ENCODE measurements around the gene GTPBP3.

GTPBP3 gene

GRCh38 chr19:17332677-17333581 lies 4.4 kb upstream of the GTPBP3 start:
- Histone ChIP-seq H3K4me1 (peaks cover 60% of the 10 kb centered on the region), H4K20me1 (peaks cover 10% of the 10 kb centered on the region; the same call in 1 of the 2 replicates), H3K9me3 (peaks cover 4% of the 10 kb centered on the region; the same call in 1 of the 2 replicates), H3K27ac (no peak overlapping the region), H3K36me3 (peaks cover 20% of the 10 kb centered on the region), H3K9ac (no peak overlapping the region), H3K27me3 (peaks cover 23% of the 10 kb centered on the region), H3K4me2 (peak overlapping the region; percentile 28), H3K4me3 (no peak overlapping the region)
- TF ChIP-seq Cebpa-rat (IDR thresholded peaks at IDR 0.05), result no peak

DNA sequence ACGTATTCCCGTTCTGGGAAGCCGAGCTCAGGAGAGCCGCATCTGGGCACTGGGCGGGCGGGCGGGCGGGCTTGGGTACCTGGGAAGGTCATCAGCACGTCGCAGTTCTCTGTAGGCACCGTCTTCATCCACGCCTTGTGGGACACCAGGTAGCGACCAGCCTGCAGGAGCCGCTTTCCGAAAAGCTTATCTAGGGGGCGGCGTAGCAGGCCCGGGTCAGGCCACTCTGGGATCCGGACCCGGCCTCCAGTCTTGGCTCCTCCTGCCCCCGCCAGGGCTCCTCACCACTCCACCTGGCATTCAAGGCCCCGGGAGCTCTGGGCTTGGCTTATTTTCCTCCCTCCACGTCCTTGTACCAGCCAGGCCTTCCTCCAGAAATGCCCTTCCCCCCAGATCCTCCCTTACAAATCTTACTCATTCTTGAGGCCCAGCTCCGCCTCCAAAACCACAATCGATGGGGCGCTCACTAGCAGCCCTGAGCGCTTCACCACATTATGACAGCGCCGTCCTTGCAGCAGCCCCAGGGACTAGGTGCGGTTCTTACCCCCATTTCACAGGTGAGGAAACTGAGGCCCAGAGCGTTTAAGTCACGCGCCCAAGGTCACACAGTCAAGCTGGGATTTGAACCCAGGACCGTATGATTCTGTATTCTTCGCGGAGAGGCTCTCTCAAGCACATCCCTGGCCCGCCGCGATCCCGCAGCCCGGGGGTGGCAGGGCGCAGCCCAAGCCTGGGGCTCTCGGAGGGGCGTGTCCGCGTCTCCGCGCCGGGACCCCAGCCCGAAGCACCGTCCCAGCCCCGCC lies 3.5 kb upstream of the GTPBP3 start:
- peaks cover 10% of the 10 kb centered on the region; the same call in 1 of the 2 replicates for H4K20me1 ChIP-seq
- peaks cover 23% of the 10 kb centered on the region for H3K36me3 ChIP-seq
- peaks cover 21% of the 10 kb centered on the region for H3K27me3 ChIP-seq
- peaks cover 4% of the 10 kb centered on the region; the same call in 1 of the 2 replicates for H3K9me3 ChIP-seq
- H3K9ac ChIP-seq, result peak overlapping the region; percentile 87
- H3K27ac ChIP-seq, result peak overlapping the region; percentile 86
- peak overlapping the region; percentile 91 for H3K4me3 ChIP-seq
- H3K4me1 ChIP-seq, result peaks cover 62% of the 10 kb centered on the region
- TF ChIP-seq Cebpa-rat (IDR thresholded peaks at IDR 0.05), result no peak
- H3K4me2 ChIP-seq, result peak overlapping the region; percentile 94

DNA sequence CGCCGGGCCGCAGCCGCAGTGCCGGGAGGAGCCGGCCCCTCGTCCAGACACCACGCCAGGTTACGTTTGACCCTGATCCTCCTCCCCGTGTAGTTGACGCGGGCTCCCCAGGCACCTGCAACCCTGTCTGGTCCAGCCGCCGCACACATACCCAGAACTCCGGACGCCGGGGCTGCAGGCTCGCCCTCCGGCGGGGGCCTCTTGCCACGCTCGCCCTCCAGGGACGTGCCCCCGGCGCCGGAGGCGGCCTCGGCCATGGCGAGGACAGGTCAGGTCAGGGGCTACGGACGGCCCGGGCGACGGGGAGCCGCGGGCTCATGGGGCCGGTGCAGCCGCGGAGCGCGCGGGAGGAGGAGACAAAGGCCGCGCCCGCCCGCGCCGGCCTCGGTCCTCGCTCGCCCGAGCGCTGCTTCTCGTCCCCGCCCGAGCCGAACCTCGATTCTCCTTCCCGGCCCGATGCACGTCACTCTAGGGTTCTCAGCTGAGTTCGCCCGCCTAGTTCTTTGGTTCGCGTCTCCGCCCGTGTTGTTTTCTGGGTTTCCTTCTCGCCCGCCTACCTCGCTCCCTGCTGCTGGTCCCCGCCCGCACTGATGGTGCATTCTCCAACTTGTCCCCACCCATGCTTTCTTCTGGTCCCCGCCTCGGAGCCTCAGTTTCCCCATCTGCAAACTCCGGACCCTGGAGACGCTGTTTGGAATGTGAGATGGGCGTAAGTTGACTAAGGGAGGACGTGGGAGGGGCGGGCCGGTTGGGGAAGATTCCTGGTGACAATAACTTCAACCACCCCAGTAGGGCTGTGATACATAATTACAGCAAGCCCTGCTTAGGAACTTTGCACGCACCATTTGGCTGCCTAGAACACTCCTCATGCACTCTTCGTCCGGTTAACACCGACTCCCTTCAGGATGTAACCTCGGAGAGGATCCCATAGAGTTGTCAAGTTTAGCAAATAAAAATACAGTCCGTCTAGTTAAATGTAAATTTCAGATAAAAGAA lies 2.6 kb upstream of the GTPBP3 start, which contains the start of gene ANO8:
Gene ANO8 (minus strand): TSS at position 442 of the 996 bp plus-strand sequence. CDS start 185 bp downstream, at position 257.
- H3K27me3 ChIP-seq, result peaks cover 12% of the 10 kb centered on the region; the same call in 1 of the 2 replicates
- no peak for TF ChIP-seq Cebpa-rat (IDR thresholded peaks at IDR 0.05)
- H3K4me1 ChIP-seq, result peaks cover 55% of the 10 kb centered on the region
- peak within 1 kb of the TSS; percentile 86 for H3K27ac ChIP-seq
- peaks cover 8% of the 10 kb centered on the region; the same call in 1 of the 2 replicates for H4K20me1 ChIP-seq
- peaks cover 4% of the 10 kb centered on the region; the same call in 1 of the 2 replicates for H3K9me3 ChIP-seq
- H3K4me2 ChIP-seq, result peak within 1 kb of the TSS; percentile 94
- peaks cover 29% of the 10 kb centered on the region for H3K36me3 ChIP-seq
- peak within 1 kb of the TSS; percentile 87 for H3K9ac ChIP-seq
- H3K4me3 ChIP-seq, result peak within 1 kb of the TSS; percentile 91

- TF ChIP-seq Cebpa-rat (IDR thresholded peaks at IDR 0.05), result no peak
- Histone ChIP-seq H3K9ac (no peak overlapping the region), H3K27me3 (peaks cover 4% of the 10 kb centered on the region; the same call in 1 of the 2 replicates), H3K36me3 (peaks cover 25% of the 10 kb centered on the region), H4K20me1 (no peaks in the 10 kb centered on the region), H3K27ac (no peak overlapping the region), H3K4me2 (peak overlapping the region; percentile 94), H3K9me3 (peaks cover 4% of the 10 kb centered on the region; the same call in 1 of the 2 replicates), H3K4me3 (no peak overlapping the region), H3K4me1 (peaks cover 46% of the 10 kb centered on the region)
Measured at GRCh38 chr19:17335575-17335974, 1.8 kb upstream of the GTPBP3 start.

DNA sequence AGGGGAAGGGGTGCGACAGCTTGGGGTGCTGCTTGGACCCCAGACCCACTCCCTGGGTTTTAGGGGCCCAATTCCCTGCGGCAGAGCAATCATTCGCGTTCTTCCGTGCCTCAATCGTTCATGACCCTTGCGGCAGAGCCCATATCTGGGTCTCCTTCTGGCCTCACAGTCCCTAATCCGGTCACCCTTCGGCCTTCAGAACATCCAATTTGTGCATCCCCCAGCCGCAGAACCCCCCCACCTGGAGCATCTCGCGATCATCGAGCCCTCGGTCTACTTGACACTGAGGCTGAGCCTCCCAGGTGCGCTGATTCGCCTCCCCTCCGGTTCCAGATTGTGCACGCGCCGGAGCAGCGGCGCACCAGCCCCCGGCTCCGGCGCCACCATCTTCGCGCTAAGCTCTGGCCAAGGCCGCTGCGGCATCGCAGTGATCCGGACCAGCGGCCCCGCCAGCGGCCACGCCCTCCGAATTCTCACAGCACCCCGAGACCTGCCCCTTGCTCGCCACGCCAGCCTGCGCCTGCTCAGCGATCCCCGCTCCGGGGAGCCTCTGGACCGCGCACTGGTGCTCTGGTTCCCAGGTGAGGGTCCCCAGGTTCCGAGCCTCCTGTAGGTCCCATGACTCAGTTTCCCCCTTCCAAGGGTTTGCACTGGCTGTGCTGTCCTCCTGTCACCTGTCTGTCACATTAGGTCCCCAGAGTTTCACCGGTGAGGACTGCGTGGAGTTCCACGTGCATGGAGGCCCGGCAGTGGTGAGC lies 501 bp downstream of the GTPBP3 start:
- Histone ChIP-seq H3K4me1 (peaks cover 38% of the 10 kb centered on the region), H3K27ac (peak overlapping the region; percentile 84), H3K27me3 (no peaks in the 10 kb centered on the region), H3K9me3 (peaks cover 1% of the 10 kb centered on the region; the same call in 1 of the 2 replicates), H4K20me1 (no peaks in the 10 kb centered on the region), H3K4me3 (peak overlapping the region; percentile 75), H3K4me2 (peak overlapping the region; percentile 99), H3K36me3 (peaks cover 33% of the 10 kb centered on the region), H3K9ac (peak overlapping the region; percentile 87)
- no peak for TF ChIP-seq Cebpa-rat (IDR thresholded peaks at IDR 0.05)

GRCh38 chr19:17338433-17339078 lies 1.2 kb downstream of the GTPBP3 start:
- Histone ChIP-seq H3K4me2 (peak overlapping the region; percentile 99), H3K9ac (peak overlapping the region; percentile 87), H4K20me1 (no peaks in the 10 kb centered on the region), H3K4me1 (peaks cover 34% of the 10 kb centered on the region), H3K27ac (peak overlapping the region; percentile 84), H3K36me3 (peaks cover 36% of the 10 kb centered on the region), H3K4me3 (peak overlapping the region; percentile 75), H3K9me3 (no peaks in the 10 kb centered on the region), H3K27me3 (no peaks in the 10 kb centered on the region)
- no peak for TF ChIP-seq Cebpa-rat (IDR thresholded peaks at IDR 0.05)

GRCh38 chr19:17339088-17339741 lies 1.9 kb downstream of the GTPBP3 start:
- Histone ChIP-seq H3K27ac (no peak overlapping the region), H3K27me3 (no peaks in the 10 kb centered on the region), H4K20me1 (no peaks in the 10 kb centered on the region), H3K9me3 (no peaks in the 10 kb centered on the region), H3K4me3 (no peak overlapping the region; the same call in 1 of the 2 replicates), H3K4me1 (peaks cover 28% of the 10 kb centered on the region), H3K9ac (no peak overlapping the region), H3K4me2 (peak overlapping the region; percentile 99; the same call in 1 of the 2 replicates), H3K36me3 (peaks cover 43% of the 10 kb centered on the region)
- no peak for TF ChIP-seq Cebpa-rat (IDR thresholded peaks at IDR 0.05)

Data from BLaER1 (cell line).